Astrocyte (in vitro differentiated cells and primary cell): Measurements from ENCODE around the gene HSPA2.

Experiments
- EZH2 ChIP-seq: IDR thresholded peaks from 2 replicates; pipeline ENCODE4 v1.6.1; 2012; ENCODE audit warnings: mild to moderate bottlenecking, low read length, inconsistent platforms; ENCODE audit not compliant: insufficient read depth
- TF ChIP-seq, protein P1 (sequence below): IDR thresholded peaks from 2 replicates; pipeline ENCODE4 v1.5.1; 2011; ENCODE audit warnings: low read depth, mild to moderate bottlenecking, inconsistent platforms, low read length, moderate library complexity; ENCODE audit not compliant: insufficient read depth

GRCh38 chr14:64549791-64550620, 9.5 kb downstream of the HSPA2 start, which contains the start of gene PPP1R36:
- TF ChIP-seq, protein P1, sequence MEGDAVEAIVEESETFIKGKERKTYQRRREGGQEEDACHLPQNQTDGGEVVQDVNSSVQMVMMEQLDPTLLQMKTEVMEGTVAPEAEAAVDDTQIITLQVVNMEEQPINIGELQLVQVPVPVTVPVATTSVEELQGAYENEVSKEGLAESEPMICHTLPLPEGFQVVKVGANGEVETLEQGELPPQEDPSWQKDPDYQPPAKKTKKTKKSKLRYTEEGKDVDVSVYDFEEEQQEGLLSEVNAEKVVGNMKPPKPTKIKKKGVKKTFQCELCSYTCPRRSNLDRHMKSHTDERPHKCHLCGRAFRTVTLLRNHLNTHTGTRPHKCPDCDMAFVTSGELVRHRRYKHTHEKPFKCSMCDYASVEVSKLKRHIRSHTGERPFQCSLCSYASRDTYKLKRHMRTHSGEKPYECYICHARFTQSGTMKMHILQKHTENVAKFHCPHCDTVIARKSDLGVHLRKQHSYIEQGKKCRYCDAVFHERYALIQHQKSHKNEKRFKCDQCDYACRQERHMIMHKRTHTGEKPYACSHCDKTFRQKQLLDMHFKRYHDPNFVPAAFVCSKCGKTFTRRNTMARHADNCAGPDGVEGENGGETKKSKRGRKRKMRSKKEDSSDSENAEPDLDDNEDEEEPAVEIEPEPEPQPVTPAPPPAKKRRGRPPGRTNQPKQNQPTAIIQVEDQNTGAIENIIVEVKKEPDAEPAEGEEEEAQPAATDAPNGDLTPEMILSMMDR: no peak
- TF ChIP-seq EZH2: peak; percentile 25
